Fibroblast of lung (primary cell): ENCODE data around the gene CLEC2A. TPM values are rescaled to one million over a fixed set of nuclear protein-coding genes. Genes with fewer than 3 reads are reported as not detected.

Experiments used
- DNase-seq, 2 donors: peaks; one replicate each; pipeline versions ENCODE4 v3.0.0 to v3.0.0-alpha.2; 2010; ENCODE audit warnings: low read depth in 2 of 2
- H2AFZ ChIP-seq: 2 replicates; pipeline ENCODE4 v1.5.1; 2012; ENCODE audit warnings: low read length, control low read depth, inconsistent platforms
- H3K27ac ChIP-seq: 2 replicates; pipeline ENCODE4 v1.5.1; 2011; ENCODE audit warnings: low read length, control low read depth; ENCODE audit not compliant: insufficient read depth
- H3K27me3 ChIP-seq: 2 replicates; pipeline ENCODE4 v1.5.1; 2011; ENCODE audit warnings: mild to moderate bottlenecking, low read length; ENCODE audit not compliant: control insufficient read depth, insufficient read depth
- H3K36me3 ChIP-seq: 2 replicates; pipeline ENCODE4 v1.5.1; 2011; ENCODE audit warnings: low read length; ENCODE audit not compliant: control insufficient read depth, insufficient read depth
- H3K4me1 ChIP-seq: 2 replicates; pipeline ENCODE4 v1.5.1; 2011; ENCODE audit warnings: low read length; ENCODE audit not compliant: control insufficient read depth, insufficient read depth; ENCODE audit errors: extremely low read depth
- H3K4me2 ChIP-seq: 2 replicates; pipeline ENCODE4 v1.5.1; 2011; ENCODE audit warnings: low read length, control low read depth; ENCODE audit not compliant: insufficient read depth; ENCODE audit errors: extremely low read depth
- H3K4me3 ChIP-seq, 4 experiments: fragments of 200-600 bp in 1 of 4; sonication (generic) in 1 of 4; replicated peaks in 1 of 4; 2 replicates each; pipeline ENCODE4 v1.5.1; 2011 to 2016; ENCODE audit warnings: low read length in 4 of 4, low read depth in 3 of 4, mild to moderate bottlenecking in 3 of 4, control low read depth in 2 of 4, inconsistent platforms in 1 of 4, mixed read lengths in 1 of 4; ENCODE audit not compliant: insufficient read depth in 1 of 4; ENCODE audit errors: control extremely low read depth in 1 of 4
- H3K79me2 ChIP-seq: 2 replicates; pipeline ENCODE4 v1.5.1; 2012; ENCODE audit warnings: mild to moderate bottlenecking, low read length, inconsistent platforms; ENCODE audit not compliant: control insufficient read depth, insufficient read depth
- H3K9ac ChIP-seq: 2 replicates; pipeline ENCODE4 v1.5.1; 2011; ENCODE audit warnings: mild to moderate bottlenecking, low read length, control low read depth; ENCODE audit not compliant: insufficient read depth
- H3K9me3 ChIP-seq: 2 replicates; pipeline ENCODE4 v1.5.1; 2012; ENCODE audit warnings: low read depth, low read length; ENCODE audit not compliant: control insufficient read depth, insufficient read depth
- H4K20me1 ChIP-seq: 2 replicates; pipeline ENCODE4 v1.5.1; 2011; ENCODE audit warnings: low read length; ENCODE audit not compliant: control insufficient read depth, insufficient read depth; ENCODE audit errors: extremely low read depth
- EZH2 ChIP-seq: IDR thresholded peaks from 2 replicates; pipeline ENCODE4 v1.5.1; 2012; ENCODE audit warnings: low read length, control low read depth, mild to moderate bottlenecking; ENCODE audit errors: missing control alignments
- polyA plus RNA-seq, 2 donors: library from polyadenylated mRNA; depleted of rRNA in 1 of 2; stranded (reverse) in 1 of 2; unstranded in 1 of 2; fragments of >200 nt; gene quantifications; 2 replicates each; pipeline ENCODE4 v1.2.1, GENCODE V29; 2011 to 2012; ENCODE audit warnings: missing spikeins in 1 of 2
- total RNA-seq: library from RNA; depleted of rRNA; stranded (reverse); fragments of >200 nt; gene quantifications from 2 replicates; pipeline ENCODE4 v1.2.1, GENCODE V29; 2014
- TF ChIP-seq, protein P1 (sequence below), 2 donors: IDR thresholded peaks in 1 of 2; conservative IDR thresholded peaks in 1 of 2; 1 replicate in 1 of 2; 2 replicates in 1 of 2; pipeline ENCODE4 v1.5.1; 2011 to 2012; ENCODE audit warnings: low read length in 2 of 2, control low read depth in 1 of 2, inconsistent platforms in 1 of 2, low read depth in 1 of 2, mild to moderate bottlenecking in 1 of 2

CLEC2A gene
- total and polyA plus RNA-seq, 2 donors (not counting 1 experiment from before 2014, with no cell fraction given): not detected

DNA sequence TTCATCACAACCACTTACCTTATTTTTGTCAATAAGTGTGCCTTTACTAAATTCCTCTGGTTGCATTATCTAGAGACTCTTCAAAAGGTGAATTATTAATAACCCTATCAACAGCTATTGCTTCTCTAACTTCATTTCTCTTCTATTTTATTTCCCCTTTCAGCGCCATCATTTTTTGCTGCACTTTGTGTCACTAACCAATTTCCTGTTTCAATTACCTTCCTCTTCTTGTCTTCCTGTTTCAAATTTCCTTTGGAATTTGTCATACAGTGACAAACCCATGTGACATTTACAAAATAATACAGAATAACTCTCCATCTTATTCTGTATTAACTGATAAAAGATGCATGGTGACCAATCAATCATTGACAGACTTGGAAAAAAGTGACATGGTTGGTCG lies 12.2 kb upstream of the CLEC2A start:
- Histone ChIP-seq H3K4me3 (no peak overlapping the region), H3K27ac (no peak overlapping the region), H2AFZ (no peak overlapping the region), H3K27me3 (peaks cover 4% of the 10 kb centered on the region), H3K9ac (no peak overlapping the region), H3K9me3 (no peaks in the 10 kb centered on the region), H4K20me1 (no peaks in the 10 kb centered on the region), H3K4me2 (no peak overlapping the region), H3K36me3 (no peaks in the 10 kb centered on the region), H3K4me1 (no peaks in the 10 kb centered on the region), H3K79me2 (no peaks in the 10 kb centered on the region)
- TF ChIP-seq EZH2: no peak
- TF ChIP-seq, protein P1, sequence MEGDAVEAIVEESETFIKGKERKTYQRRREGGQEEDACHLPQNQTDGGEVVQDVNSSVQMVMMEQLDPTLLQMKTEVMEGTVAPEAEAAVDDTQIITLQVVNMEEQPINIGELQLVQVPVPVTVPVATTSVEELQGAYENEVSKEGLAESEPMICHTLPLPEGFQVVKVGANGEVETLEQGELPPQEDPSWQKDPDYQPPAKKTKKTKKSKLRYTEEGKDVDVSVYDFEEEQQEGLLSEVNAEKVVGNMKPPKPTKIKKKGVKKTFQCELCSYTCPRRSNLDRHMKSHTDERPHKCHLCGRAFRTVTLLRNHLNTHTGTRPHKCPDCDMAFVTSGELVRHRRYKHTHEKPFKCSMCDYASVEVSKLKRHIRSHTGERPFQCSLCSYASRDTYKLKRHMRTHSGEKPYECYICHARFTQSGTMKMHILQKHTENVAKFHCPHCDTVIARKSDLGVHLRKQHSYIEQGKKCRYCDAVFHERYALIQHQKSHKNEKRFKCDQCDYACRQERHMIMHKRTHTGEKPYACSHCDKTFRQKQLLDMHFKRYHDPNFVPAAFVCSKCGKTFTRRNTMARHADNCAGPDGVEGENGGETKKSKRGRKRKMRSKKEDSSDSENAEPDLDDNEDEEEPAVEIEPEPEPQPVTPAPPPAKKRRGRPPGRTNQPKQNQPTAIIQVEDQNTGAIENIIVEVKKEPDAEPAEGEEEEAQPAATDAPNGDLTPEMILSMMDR (conservative IDR thresholded peaks at IDR 0.05 in 1 of 2, IDR thresholded peaks at IDR 0.05 in 1 of 2; ENCODE audit: low read depth in 1 of 2, low read length in 2 of 2): no peak
- DNase-seq: no peak

DNA sequence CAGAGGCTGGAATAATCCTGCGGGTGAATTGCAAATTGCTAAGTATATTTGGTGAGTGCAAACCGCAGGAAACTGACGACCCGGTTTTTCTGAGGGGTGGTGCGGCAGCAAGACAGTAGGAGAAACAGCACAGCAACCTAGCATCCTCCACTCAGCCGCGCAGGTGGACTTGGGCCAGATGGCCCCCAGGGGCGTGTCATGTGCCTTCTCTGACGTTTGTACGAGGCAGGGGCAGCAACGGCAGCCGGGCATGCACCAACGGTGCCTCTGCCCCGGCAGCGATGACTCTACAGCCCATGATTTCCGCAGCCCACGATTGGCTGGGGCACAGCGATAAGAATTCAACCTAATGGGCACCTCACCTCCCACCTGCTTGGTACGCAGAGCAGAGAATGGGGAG lies 11.1 kb upstream of the CLEC2A start:
- no peak overlapping the region for H3K4me2 ChIP-seq
- H3K27ac ChIP-seq: no peak overlapping the region
- TF ChIP-seq, protein P1 (conservative IDR thresholded peaks at IDR 0.05 in 1 of 2, IDR thresholded peaks at IDR 0.05 in 1 of 2; ENCODE audit: low read depth in 1 of 2, low read length in 2 of 2): no peak
- TF ChIP-seq EZH2: no peak
- peaks cover 4% of the 10 kb centered on the region for H3K27me3 ChIP-seq
- H3K9ac ChIP-seq: no peak overlapping the region
- H3K4me3 ChIP-seq: no peak overlapping the region
- DNase-seq: no peak
- no peaks in the 10 kb centered on the region for H3K36me3 ChIP-seq
- no peaks in the 10 kb centered on the region for H3K9me3 ChIP-seq
- no peaks in the 10 kb centered on the region for H3K79me2 ChIP-seq
- H3K4me1 ChIP-seq: no peaks in the 10 kb centered on the region
- H4K20me1 ChIP-seq: no peaks in the 10 kb centered on the region
- no peak overlapping the region for H2AFZ ChIP-seq

DNA sequence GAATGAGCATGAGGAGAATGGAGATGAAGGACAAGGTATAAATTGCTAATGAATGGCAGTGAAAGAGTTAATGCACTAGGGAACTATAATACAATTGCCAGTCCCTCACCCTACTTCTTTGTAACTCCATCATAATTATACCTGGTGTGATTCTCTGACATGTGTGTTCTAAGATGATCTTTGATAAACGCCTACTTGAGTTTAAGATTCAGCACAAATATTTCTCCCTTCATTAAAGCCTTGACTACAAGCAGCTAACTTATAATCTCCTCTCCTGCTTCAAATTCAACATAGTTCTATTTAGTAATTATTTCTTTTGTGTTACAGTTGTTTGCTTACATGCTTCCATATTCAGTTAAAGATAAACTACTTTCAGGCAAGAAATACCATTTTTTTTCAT lies 9.7 kb upstream of the CLEC2A start:
- no peaks in the 10 kb centered on the region for H3K4me1 ChIP-seq
- H2AFZ ChIP-seq: no peak overlapping the region
- no peak for TF ChIP-seq EZH2
- TF ChIP-seq, protein P1 (conservative IDR thresholded peaks at IDR 0.05 in 1 of 2, IDR thresholded peaks at IDR 0.05 in 1 of 2; ENCODE audit: low read depth in 1 of 2, low read length in 2 of 2): no peak
- H3K4me3 ChIP-seq: no peak overlapping the region
- no peaks in the 10 kb centered on the region for H4K20me1 ChIP-seq
- no peak overlapping the region for H3K9ac ChIP-seq
- H3K27ac ChIP-seq: no peak overlapping the region
- no peaks in the 10 kb centered on the region for H3K36me3 ChIP-seq
- H3K9me3 ChIP-seq: no peaks in the 10 kb centered on the region
- no peak overlapping the region for H3K4me2 ChIP-seq
- DNase-seq: no peak
- peaks cover 4% of the 10 kb centered on the region for H3K27me3 ChIP-seq
- no peaks in the 10 kb centered on the region for H3K79me2 ChIP-seq
